GM12878 (cell line): ENCODE data around the gene SLC38A1. TPM values are rescaled to one million over a fixed set of nuclear protein-coding genes. Genes with fewer than 3 reads are reported as not detected.

Experiments
- HCFC1 ChIP-seq: fragments of 150-350 bp; IDR thresholded peaks from 2 replicates; pipeline ENCODE4 v1.6.1; 2014; ENCODE audit warnings: low read length
- NR2F1 ChIP-seq: fragments of 450-650 bp; conservative IDR thresholded peaks from 2 replicates; pipeline ENCODE4 v1.6.1; 2017; ENCODE audit warnings: mild to moderate bottlenecking
- SIX5 ChIP-seq: IDR thresholded peaks from 2 replicates; pipeline ENCODE4 v1.6.1; 2011; ENCODE audit warnings: mild to moderate bottlenecking, low read depth, low read length, moderate library complexity; ENCODE audit not compliant: severe bottlenecking
- ZBED1 ChIP-seq: IDR thresholded peaks from 2 replicates; pipeline ENCODE4 v1.6.1; 2016; ENCODE audit warnings: borderline replicate concordance
- ZNF207 ChIP-seq: fragments of 450-650 bp; IDR thresholded peaks from 2 replicates; pipeline ENCODE4 v1.6.1; 2014; ENCODE audit warnings: antibody characterized with exemption, mild to moderate bottlenecking, borderline replicate concordance
- polyA plus RNA-seq, 11 experiments: library from polyadenylated mRNA; depleted of rRNA in 4 of 11; unstranded in 6 of 11; stranded (reverse) in 5 of 11; fragments of >200 nt; fragmentation: Nextera tagmentation in 4 of 11; fragmentation: Illumina TruSeq in 1 of 11; extraction: Ambion mirVana in 4 of 11; extraction: Trizol in 1 of 11; gene quantifications; 1 replicate in 1 of 11; 2 replicates in 10 of 11; pipeline versions ENCODE4 v1.2.1 to v1.2.3, GENCODE V29; 2011 to 2016; ENCODE audit warnings: inconsistent platforms in 2 of 11, missing spikeins in 2 of 11, low read depth in 1 of 11
- total RNA-seq, 4 experiments: library from RNA; depleted of rRNA in 3 of 4; stranded (reverse); fragments of >200 nt in 3 of 4; fragmentation: Illumina TruSeq in 1 of 4; extraction: Trizol in 1 of 4; gene quantifications; 2 replicates each; pipeline versions ENCODE4 v1.2.1 to v1.2.3, GENCODE V29; 2013 to 2021
- TF ChIP-seq, protein P1 (sequence below): fragments of 450-650 bp; IDR thresholded peaks from 2 replicates; pipeline ENCODE4 v1.6.1; 2017; ENCODE audit warnings: mild to moderate bottlenecking, moderate library complexity
- TF ChIP-seq, protein P2 (sequence below): fragments of 450-650 bp; formaldehyde crosslinking; IDR thresholded peaks from 2 replicates; pipeline ENCODE4 v1.4.0; 2022; ENCODE audit warnings: mild to moderate bottlenecking, moderate library complexity

The SLC38A1 gene
- total and polyA plus RNA-seq, 10 of the 15 experiments (the other 5 are each of a cell fraction or from before 2014, with no cell fraction given), result 38.1 to 191 (median 144) TPM

DNA sequence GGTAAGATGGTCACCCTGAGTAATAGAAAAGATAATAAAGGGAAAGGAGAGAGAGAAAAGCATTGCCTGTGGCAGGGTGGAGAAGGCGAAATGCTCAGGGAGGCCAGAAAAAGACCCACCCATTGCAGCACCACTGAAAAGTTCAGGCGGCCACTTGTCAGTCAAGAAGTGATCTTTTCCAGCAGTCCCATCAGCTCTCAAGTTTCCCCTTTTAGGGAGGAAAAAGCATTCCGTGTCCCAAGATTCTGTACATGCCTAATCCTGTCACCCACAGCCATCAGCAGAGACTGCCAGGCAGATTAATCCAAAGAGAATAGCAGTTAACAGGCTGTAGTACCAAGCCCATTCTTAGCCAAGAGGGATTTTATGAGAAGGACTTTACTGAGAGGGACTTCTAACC lies 11.9 kb downstream of the SLC38A1 start (continued):
- TF ChIP-seq, protein P1, sequence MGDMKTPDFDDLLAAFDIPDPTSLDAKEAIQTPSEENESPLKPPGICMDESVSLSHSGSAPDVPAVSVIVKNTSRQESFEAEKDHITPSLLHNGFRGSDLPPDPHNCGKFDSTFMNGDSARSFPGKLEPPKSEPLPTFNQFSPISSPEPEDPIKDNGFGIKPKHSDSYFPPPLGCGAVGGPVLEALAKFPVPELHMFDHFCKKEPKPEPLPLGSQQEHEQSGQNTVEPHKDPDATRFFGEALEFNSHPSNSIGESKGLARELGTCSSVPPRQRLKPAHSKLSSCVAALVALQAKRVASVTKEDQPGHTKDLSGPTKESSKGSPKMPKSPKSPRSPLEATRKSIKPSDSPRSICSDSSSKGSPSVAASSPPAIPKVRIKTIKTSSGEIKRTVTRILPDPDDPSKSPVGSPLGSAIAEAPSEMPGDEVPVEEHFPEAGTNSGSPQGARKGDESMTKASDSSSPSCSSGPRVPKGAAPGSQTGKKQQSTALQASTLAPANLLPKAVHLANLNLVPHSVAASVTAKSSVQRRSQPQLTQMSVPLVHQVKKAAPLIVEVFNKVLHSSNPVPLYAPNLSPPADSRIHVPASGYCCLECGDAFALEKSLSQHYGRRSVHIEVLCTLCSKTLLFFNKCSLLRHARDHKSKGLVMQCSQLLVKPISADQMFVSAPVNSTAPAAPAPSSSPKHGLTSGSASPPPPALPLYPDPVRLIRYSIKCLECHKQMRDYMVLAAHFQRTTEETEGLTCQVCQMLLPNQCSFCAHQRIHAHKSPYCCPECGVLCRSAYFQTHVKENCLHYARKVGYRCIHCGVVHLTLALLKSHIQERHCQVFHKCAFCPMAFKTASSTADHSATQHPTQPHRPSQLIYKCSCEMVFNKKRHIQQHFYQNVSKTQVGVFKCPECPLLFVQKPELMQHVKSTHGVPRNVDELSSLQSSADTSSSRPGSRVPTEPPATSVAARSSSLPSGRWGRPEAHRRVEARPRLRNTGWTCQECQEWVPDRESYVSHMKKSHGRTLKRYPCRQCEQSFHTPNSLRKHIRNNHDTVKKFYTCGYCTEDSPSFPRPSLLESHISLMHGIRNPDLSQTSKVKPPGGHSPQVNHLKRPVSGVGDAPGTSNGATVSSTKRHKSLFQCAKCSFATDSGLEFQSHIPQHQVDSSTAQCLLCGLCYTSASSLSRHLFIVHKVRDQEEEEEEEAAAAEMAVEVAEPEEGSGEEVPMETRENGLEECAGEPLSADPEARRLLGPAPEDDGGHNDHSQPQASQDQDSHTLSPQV, result no peak
- TF ChIP-seq HCFC1 (no peak), SIX5 (no peak), ZBED1 (no peak), NR2F1 (no peak), ZNF207 (no peak)
- TF ChIP-seq, protein P2, sequence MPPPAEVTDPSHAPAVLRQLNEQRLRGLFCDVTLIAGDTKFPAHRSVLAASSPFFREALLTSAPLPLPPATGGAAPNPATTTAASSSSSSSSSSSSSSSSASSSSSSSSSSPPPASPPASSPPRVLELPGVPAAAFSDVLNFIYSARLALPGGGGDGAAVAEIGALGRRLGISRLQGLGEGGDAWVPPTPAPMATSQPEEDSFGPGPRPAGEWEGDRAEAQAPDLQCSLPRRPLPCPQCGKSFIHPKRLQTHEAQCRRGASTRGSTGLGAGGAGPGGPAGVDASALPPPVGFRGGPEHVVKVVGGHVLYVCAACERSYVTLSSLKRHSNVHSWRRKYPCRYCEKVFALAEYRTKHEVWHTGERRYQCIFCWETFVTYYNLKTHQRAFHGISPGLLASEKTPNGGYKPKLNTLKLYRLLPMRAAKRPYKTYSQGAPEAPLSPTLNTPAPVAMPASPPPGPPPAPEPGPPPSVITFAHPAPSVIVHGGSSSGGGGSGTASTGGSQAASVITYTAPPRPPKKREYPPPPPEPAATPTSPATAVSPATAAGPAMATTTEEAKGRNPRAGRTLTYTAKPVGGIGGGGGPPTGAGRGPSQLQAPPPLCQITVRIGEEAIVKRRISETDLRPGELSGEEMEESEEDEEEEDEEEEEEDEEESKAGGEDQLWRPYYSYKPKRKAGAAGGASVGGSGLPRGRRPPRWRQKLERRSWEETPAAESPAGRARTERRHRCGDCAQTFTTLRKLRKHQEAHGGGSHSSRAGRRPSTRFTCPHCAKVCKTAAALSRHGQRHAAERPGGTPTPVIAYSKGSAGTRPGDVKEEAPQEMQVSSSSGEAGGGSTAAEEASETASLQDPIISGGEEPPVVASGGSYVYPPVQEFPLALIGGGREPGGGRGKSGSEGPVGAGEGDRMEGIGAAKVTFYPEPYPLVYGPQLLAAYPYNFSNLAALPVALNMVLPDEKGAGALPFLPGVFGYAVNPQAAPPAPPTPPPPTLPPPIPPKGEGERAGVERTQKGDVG, result no peak
